WTC11 (cell line): ENCODE results near the gene GABBR1. TPM values are rescaled to one million over a fixed set of nuclear protein-coding genes. Genes with fewer than 3 reads are reported as not detected.

Experiments used
- ATAC-seq: fragments of 200-7000 bp; cut with Tn5 transposase; 2 replicates; pipeline ENCODE4 v1.10.0; 2021; ENCODE audit warnings: mild to moderate bottlenecking, moderate library complexity
- CTCF ChIA-PET: fragments of 300-600 bp; sonication (Branson Sonifier 250); formaldehyde crosslinking; loops from one replicate; lab custom pipeline; 2021; ENCODE audit warnings: antibody characterized with exemption; lab: Charles Lee
- POLR2A ChIA-PET: fragments of 350-600 bp; sonication (Branson Sonifier 250); formaldehyde crosslinking; loops from one replicate; lab custom pipeline; 2021; ENCODE audit warnings: antibody characterized with exemption; lab: Charles Lee
- DNase-seq: peaks from one replicate; pipeline ENCODE4 v3.0.0; 2021; ENCODE audit warnings: low spot score
- H3K27ac Mint-ChIP-seq: 2 replicates; pipeline ENCODE4 v1.8.0; 2021; ENCODE audit warnings: mixed read lengths
- H3K27me3 Mint-ChIP-seq: 2 replicates; pipeline ENCODE4 v1.8.0; 2021; ENCODE audit warnings: low read depth, mild to moderate bottlenecking, moderate library complexity, mixed read lengths
- H3K36me3 Mint-ChIP-seq: 2 replicates; pipeline ENCODE4 v1.8.0; 2021; ENCODE audit warnings: mixed read lengths
- H3K4me1 Mint-ChIP-seq: 2 replicates; pipeline ENCODE4 v1.8.0; 2022; ENCODE audit warnings: mixed read lengths
- H3K4me3 Mint-ChIP-seq: 2 replicates; pipeline ENCODE4 v1.8.0; 2021; ENCODE audit warnings: mild to moderate bottlenecking, moderate library complexity, mixed read lengths
- H3K9me3 Mint-ChIP-seq: 2 replicates; pipeline ENCODE4 v1.8.0; 2021; ENCODE audit warnings: mixed read lengths
- AFF4 ChIP-seq: sonication (generic); formaldehyde crosslinking; IDR thresholded peaks from 2 replicates; pipeline ENCODE4 v1.8.1; 2023; ENCODE audit warnings: mild to moderate bottlenecking, missing genetic modification reagents, borderline replicate concordance
- CBFB ChIP-seq: sonication (generic); formaldehyde crosslinking; IDR thresholded peaks from 2 replicates; pipeline ENCODE4 v1.8.1; 2022; ENCODE audit warnings: mild to moderate bottlenecking, low read depth, missing genetic modification reagents
- E2F4 ChIP-seq: sonication (generic); formaldehyde crosslinking; IDR thresholded peaks from 2 replicates; pipeline ENCODE4 v1.8.1; 2022; ENCODE audit warnings: low read depth, mild to moderate bottlenecking, moderate library complexity, missing genetic modification reagents, borderline replicate concordance
- ETV6 ChIP-seq: sonication (generic); formaldehyde crosslinking; IDR thresholded peaks from 2 replicates; pipeline ENCODE4 v1.8.1; 2022; ENCODE audit warnings: mild to moderate bottlenecking, missing genetic modification reagents
- GABPB1 ChIP-seq: sonication (generic); formaldehyde crosslinking; IDR thresholded peaks from 2 replicates; pipeline ENCODE4 v1.8.1; 2023; ENCODE audit warnings: mild to moderate bottlenecking, missing genetic modification reagents
- NFATC4 ChIP-seq: fragments of 250-450 bp; sonication (Bioruptor Pico); IDR thresholded peaks from 2 replicates; pipeline ENCODE4 v1.9.0; 2021; ENCODE audit warnings: mild to moderate bottlenecking
- OVOL2 ChIP-seq: fragments of 250-450 bp; sonication (Bioruptor Pico); IDR thresholded peaks from 2 replicates; pipeline ENCODE4 v1.9.0; 2021; ENCODE audit warnings: mild to moderate bottlenecking, borderline replicate concordance
- SMAD3 ChIP-seq: sonication (generic); formaldehyde crosslinking; IDR thresholded peaks from 2 replicates; pipeline ENCODE4 v1.8.0; 2022; ENCODE audit warnings: missing genetic modification reagents, mild to moderate bottlenecking, borderline replicate concordance
- SOX15 ChIP-seq: fragments of 250-450 bp; sonication (Bioruptor Pico); IDR thresholded peaks from 2 replicates; pipeline ENCODE4 v1.9.0; 2021; ENCODE audit warnings: mild to moderate bottlenecking
- TEAD1 ChIP-seq: sonication (generic); formaldehyde crosslinking; IDR thresholded peaks from 2 replicates; pipeline ENCODE4 v1.8.0; 2022; ENCODE audit warnings: mild to moderate bottlenecking, missing genetic modification reagents
- total RNA-seq: library from RNA; stranded (reverse); gene quantifications from 3 replicates; pipeline ENCODE4 v1.2.3, GENCODE V29; 2021
- TF ChIP-seq, protein P1 (sequence below): sonication (generic); formaldehyde crosslinking; IDR thresholded peaks from 2 replicates; pipeline ENCODE4 v1.8.1; 2022; ENCODE audit warnings: low read depth, missing genetic modification reagents, borderline replicate concordance
- TF ChIP-seq, protein P2 (sequence below): sonication (generic); formaldehyde crosslinking; IDR thresholded peaks from 2 replicates; pipeline ENCODE4 v1.8.0; 2022; ENCODE audit warnings: mild to moderate bottlenecking, missing genetic modification reagents
- TF ChIP-seq, protein P3 (sequence below): sonication (generic); formaldehyde crosslinking; IDR thresholded peaks from 2 replicates; pipeline ENCODE4 v1.8.1; 2023; ENCODE audit warnings: mild to moderate bottlenecking, missing genetic modification reagents, moderate library complexity

Gene GABBR1
- total RNA-seq, 1 experiment from 2014 or later: 107 TPM

DNA sequence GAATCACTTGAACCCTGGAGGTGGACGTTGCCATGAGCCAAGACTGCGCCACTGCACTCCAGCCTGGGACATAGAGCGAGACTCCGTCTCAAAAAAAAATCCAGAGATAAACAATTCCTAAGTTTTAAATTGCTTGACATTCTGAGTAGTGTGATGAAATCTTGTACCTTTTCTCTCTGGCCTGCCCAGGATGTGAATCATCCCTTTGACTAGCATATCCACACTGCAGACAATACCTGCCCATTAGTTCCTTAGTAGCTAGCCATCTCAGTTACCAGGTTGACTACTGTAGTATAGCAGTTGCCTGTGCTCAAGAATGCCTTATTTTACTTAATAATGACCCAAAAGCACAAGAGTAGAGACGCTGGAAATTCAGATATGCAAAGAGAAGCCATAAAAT lies 45.1 kb upstream of the GABBR1 start:
- H3K9me3 Mint-ChIP-seq: no peaks in the 10 kb centered on the region

More for the DNA sequence above, 45.1 kb upstream of the GABBR1 start:
- no peak for DNase-seq
- ChIA-PET CTCF (interaction anchor here (3.8 to 12.4 kb wide), 2 partner anchors 12 to 27 kb away, joined by 20 to 405 read pairs; no protein-coding TSS in a partner anchor), POLR2A (interaction anchor here (0.8 to 1.0 kb wide), 2 partner anchors 14 to 17 kb away, joined by 3 to 16 read pairs; no protein-coding TSS in a partner anchor)
- peak; percentile 15; the same call in 1 of the 2 replicates for ATAC-seq
- Mint-ChIP-seq H3K27me3 (peaks cover 15% of the 10 kb centered on the region), H3K4me3 (no peak overlapping the region), H3K27ac (0 out of 2 replicates have a peak overlapping the region, but pooled peaks have one; percentile 67), H3K36me3 (no peaks in the 10 kb centered on the region), H3K4me1 (peaks cover 48% of the 10 kb centered on the region)
- TF ChIP-seq, protein P1, sequence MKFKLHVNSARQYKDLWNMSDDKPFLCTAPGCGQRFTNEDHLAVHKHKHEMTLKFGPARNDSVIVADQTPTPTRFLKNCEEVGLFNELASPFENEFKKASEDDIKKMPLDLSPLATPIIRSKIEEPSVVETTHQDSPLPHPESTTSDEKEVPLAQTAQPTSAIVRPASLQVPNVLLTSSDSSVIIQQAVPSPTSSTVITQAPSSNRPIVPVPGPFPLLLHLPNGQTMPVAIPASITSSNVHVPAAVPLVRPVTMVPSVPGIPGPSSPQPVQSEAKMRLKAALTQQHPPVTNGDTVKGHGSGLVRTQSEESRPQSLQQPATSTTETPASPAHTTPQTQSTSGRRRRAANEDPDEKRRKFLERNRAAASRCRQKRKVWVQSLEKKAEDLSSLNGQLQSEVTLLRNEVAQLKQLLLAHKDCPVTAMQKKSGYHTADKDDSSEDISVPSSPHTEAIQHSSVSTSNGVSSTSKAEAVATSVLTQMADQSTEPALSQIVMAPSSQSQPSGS: no peak
- TF ChIP-seq OVOL2 (CRISPR knock-in tag) (no peak), SMAD3 (no peak), SOX15 (CRISPR knock-in tag) (no peak), TEAD1 (no peak), E2F4 (no peak), CBFB (CRISPR knock-in tag) (no peak), GABPB1 (CRISPR knock-in tag) (no peak), NFATC4 (CRISPR knock-in tag) (no peak), AFF4 (CRISPR knock-in tag) (no peak), ETV6 (no peak)
- TF ChIP-seq, protein P2, sequence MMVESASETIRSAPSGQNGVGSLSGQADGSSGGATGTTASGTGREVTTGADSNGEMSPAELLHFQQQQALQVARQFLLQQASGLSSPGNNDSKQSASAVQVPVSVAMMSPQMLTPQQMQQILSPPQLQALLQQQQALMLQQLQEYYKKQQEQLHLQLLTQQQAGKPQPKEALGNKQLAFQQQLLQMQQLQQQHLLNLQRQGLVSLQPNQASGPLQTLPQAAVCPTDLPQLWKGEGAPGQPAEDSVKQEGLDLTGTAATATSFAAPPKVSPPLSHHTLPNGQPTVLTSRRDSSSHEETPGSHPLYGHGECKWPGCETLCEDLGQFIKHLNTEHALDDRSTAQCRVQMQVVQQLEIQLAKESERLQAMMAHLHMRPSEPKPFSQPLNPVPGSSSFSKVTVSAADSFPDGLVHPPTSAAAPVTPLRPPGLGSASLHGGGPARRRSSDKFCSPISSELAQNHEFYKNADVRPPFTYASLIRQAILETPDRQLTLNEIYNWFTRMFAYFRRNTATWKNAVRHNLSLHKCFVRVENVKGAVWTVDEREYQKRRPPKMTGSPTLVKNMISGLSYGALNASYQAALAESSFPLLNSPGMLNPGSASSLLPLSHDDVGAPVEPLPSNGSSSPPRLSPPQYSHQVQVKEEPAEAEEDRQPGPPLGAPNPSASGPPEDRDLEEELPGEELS (CRISPR knock-in tag): no peak
- TF ChIP-seq, protein P3, sequence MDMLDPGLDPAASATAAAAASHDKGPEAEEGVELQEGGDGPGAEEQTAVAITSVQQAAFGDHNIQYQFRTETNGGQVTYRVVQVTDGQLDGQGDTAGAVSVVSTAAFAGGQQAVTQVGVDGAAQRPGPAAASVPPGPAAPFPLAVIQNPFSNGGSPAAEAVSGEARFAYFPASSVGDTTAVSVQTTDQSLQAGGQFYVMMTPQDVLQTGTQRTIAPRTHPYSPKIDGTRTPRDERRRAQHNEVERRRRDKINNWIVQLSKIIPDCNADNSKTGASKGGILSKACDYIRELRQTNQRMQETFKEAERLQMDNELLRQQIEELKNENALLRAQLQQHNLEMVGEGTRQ (CRISPR knock-in tag): no peak
